Measurements from ENCODE around the gene DUOXA1.

- TF ChIP-seq CTCF (IDR thresholded peaks at IDR 0.05; ENCODE audit: borderline replicate concordance, extremely low read depth, low read length, poor library complexity, severe bottlenecking): no peak
- no peak for TF ChIP-seq EZH2 (IDR thresholded peaks at IDR 0.05; ENCODE audit: borderline replicate concordance, low read depth, low read length, severe bottlenecking)
Measured at GRCh38 chr15:45106002-45106790, 23.5 kb downstream of the DUOXA1 start.

Measured in DND-41 (cell line).